Upper lobe of left lung (tissue), 6 donors: ENCODE data around the gene AFTPH. TPM values are rescaled to one million over a fixed set of nuclear protein-coding genes. Genes with fewer than 3 reads are reported as not detected.

Experiments
- ATAC-seq, 2 donors: fragments of 200-7000 bp; cut with Tn5 transposase; one replicate each; pipeline ENCODE4 v1.9.1; 2022; ENCODE audit warnings: mild to moderate bottlenecking in 2 of 2, moderate library complexity in 2 of 2; ENCODE audit not compliant: low FRiP score in 2 of 2
- DNase-seq, 2 donors: peaks; one replicate each; pipeline ENCODE4 v3.0.0-alpha.2; 2019 to 2020
- H3K27ac ChIP-seq, 4 donors: fragments of 200-600 bp; sonication (generic); one replicate each; pipeline ENCODE4 v1.5.1; 2016 to 2019
- H3K27me3 ChIP-seq, 4 donors: fragments of 200-600 bp; sonication (generic); one replicate each; pipeline ENCODE4 v1.5.1; 2017 to 2019
- H3K36me3 ChIP-seq, 4 donors: fragments of 200-600 bp; sonication (generic); one replicate each; pipeline ENCODE4 v1.5.1; 2016 to 2019
- H3K4me1 ChIP-seq, 4 donors: fragments of 200-600 bp; sonication (generic); one replicate each; pipeline ENCODE4 v1.5.1; 2018 to 2019
- H3K4me3 ChIP-seq, 4 donors: fragments of 200-600 bp; sonication (generic); one replicate each; pipeline ENCODE4 v1.5.1; 2017 to 2019; ENCODE audit warnings: mild to moderate bottlenecking in 2 of 4, moderate library complexity in 1 of 4
- H3K9me3 ChIP-seq, 4 donors: fragments of 200-600 bp; sonication (generic); one replicate each; pipeline ENCODE4 v1.5.1; 2018 to 2019
- EP300 ChIP-seq, 4 donors: sonication (generic); formaldehyde crosslinking; IDR thresholded peaks; one replicate each; pipeline ENCODE4 v1.5.1; 2017; ENCODE audit warnings: antibody characterized with exemption in 4 of 4, control low read depth in 2 of 4
- POLR2A ChIP-seq, 4 donors: fragments of 450-650 bp; IDR thresholded peaks; one replicate each; pipeline ENCODE4 v1.5.1; 2016 to 2017; ENCODE audit warnings: antibody characterized with exemption in 4 of 4, mild to moderate bottlenecking in 2 of 4
- POLR2AphosphoS5 ChIP-seq, 2 donors: sonication (generic); formaldehyde crosslinking; IDR thresholded peaks; one replicate each; pipeline ENCODE4 v1.5.1; 2017; ENCODE audit warnings: antibody characterized with exemption in 2 of 2
- WGBS, 2 donors: methylation state at CpG; one replicate each; pipeline ENCODE4 v1.1.5; 2017 to 2018; 5-methylcytosine and 5-hydroxymethylcytosine counted together
- total RNA-seq, 6 donors: library from RNA; depleted of rRNA in 4 of 6; stranded (reverse); fragments of >200 nt in 4 of 6; gene quantifications; one replicate each; pipeline versions ENCODE4 v1.1.0 to v1.2.1, GENCODE V29; 2016 to 2021
- TF ChIP-seq, protein P1 (sequence below), 6 experiments: fragments of 450-650 bp in 4 of 6; fragments of 200-600 bp in 2 of 6; sonication (generic) in 2 of 6; IDR thresholded peaks; one replicate each; pipeline ENCODE4 v1.5.1; 2016 to 2019; ENCODE audit warnings: antibody characterized with exemption in 6 of 6
- donor health status: DM: no; HTN: no; CAD: no; lungs with moderate emphysema.
- donor health status: DM: no; HTN: yes; CAD: no; lungs with severe emphysema.

The AFTPH gene
- total RNA-seq, 6 donors from 2014 or later = 21.5 to 72.9 (median 35.4) TPM

DNA sequence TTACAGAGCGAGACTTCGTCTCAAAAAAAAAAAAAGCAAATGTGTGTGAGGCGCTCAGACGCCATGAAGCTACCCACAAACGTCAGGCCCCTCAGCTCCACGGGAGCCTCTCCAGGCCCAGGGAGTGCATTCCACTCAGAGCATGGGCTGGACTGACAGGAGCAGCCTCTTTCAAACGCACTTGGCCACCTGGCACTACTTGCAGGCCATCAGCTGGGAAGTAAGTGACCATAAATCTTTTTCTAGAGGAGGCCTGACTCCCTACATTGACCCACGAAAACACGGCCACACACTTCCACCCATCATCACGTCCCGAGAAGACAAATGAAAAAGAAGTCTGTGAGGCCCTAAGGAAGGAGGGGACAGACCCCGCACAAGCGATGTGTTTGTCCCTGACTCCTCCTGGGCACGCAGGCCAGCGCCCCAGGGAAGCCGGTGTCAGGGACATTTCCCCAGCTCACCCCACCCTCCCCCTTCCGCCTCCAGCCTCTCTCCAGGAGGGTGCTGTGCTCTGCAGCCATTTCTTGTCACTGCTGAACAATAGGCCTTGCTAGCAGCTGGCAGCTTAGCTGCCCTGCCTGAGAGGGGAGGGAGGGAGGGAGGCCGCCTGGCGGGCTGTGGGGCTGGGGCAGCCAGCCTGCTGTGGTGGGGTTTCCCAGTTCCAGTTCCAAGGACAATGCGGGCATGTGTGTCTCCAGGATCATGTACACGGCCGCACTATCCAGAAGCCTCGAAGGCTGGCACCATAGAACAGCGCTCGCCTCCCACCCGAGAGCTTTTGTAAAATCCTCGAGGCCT lies 103.0 kb downstream of the AFTPH start:
- 66 to 67% methylated on average over 23 to 27 of the region's 27 CpGs for WGBS, 2 donors
- H3K27ac ChIP-seq = no peak overlapping the region
- H3K4me3 ChIP-seq = no peak overlapping the region
- no peak for ATAC-seq
- H3K36me3 ChIP-seq = peaks cover 0 to 7% (median 4%) of the 10 kb centered on the region in 4 donors
- DNase-seq = no peak
- no peaks in the 10 kb centered on the region for H3K9me3 ChIP-seq
- no peak for TF ChIP-seq POLR2A (IDR thresholded peaks at IDR 0.05)
- TF ChIP-seq, protein P1, sequence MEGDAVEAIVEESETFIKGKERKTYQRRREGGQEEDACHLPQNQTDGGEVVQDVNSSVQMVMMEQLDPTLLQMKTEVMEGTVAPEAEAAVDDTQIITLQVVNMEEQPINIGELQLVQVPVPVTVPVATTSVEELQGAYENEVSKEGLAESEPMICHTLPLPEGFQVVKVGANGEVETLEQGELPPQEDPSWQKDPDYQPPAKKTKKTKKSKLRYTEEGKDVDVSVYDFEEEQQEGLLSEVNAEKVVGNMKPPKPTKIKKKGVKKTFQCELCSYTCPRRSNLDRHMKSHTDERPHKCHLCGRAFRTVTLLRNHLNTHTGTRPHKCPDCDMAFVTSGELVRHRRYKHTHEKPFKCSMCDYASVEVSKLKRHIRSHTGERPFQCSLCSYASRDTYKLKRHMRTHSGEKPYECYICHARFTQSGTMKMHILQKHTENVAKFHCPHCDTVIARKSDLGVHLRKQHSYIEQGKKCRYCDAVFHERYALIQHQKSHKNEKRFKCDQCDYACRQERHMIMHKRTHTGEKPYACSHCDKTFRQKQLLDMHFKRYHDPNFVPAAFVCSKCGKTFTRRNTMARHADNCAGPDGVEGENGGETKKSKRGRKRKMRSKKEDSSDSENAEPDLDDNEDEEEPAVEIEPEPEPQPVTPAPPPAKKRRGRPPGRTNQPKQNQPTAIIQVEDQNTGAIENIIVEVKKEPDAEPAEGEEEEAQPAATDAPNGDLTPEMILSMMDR (IDR thresholded peaks at IDR 0.05) = no peak
- TF ChIP-seq EP300 (IDR thresholded peaks at IDR 0.05) = no peak
- TF ChIP-seq POLR2AphosphoS5 (IDR thresholded peaks at IDR 0.05) = no peak
- no peaks in the 10 kb centered on the region for H3K4me1 ChIP-seq
- H3K27me3 ChIP-seq = no peaks in the 10 kb centered on the region

GRCh38 chr2:64627860-64628841 lies 104.0 kb downstream of the AFTPH start:
- TF ChIP-seq POLR2A (IDR thresholded peaks at IDR 0.05) (no peak), EP300 (IDR thresholded peaks at IDR 0.05) (no peak), POLR2AphosphoS5 (IDR thresholded peaks at IDR 0.05) (no peak)
- TF ChIP-seq, protein P1 (IDR thresholded peaks at IDR 0.05) = no peak
- no peak overlapping the region for H3K4me3 ChIP-seq
- 84 to 89% methylated on average over 13 to 14 of the region's 14 CpGs for WGBS, 2 donors
- H3K27me3 ChIP-seq = no peaks in the 10 kb centered on the region
- no peak overlapping the region for H3K27ac ChIP-seq
- no peak for DNase-seq
- H3K36me3 ChIP-seq = peaks cover 0 to 7% (median 4%) of the 10 kb centered on the region in 4 donors
- ATAC-seq = no peak
- H3K4me1 ChIP-seq = no peaks in the 10 kb centered on the region
- no peaks in the 10 kb centered on the region for H3K9me3 ChIP-seq

- WGBS, 2 donors = 78 to 87% methylated on average over 7 to 10 of the region's 10 CpGs
- DNase-seq = no peak
- ATAC-seq = no peak
- H3K9me3 ChIP-seq = no peaks in the 10 kb centered on the region
- H3K27me3 ChIP-seq = no peaks in the 10 kb centered on the region
- H3K36me3 ChIP-seq = peaks cover 0 to 16% (median 6%) of the 10 kb centered on the region in 4 donors
- H3K27ac ChIP-seq = no peak overlapping the region
- no peak overlapping the region for H3K4me3 ChIP-seq
- H3K4me1 ChIP-seq = peaks cover 0 to 4% (median 2%) of the 10 kb centered on the region in 4 donors
- TF ChIP-seq POLR2AphosphoS5 (IDR thresholded peaks at IDR 0.05) (no peak), EP300 (IDR thresholded peaks at IDR 0.05) (no peak), POLR2A (IDR thresholded peaks at IDR 0.05) (no peak)
Observed at GRCh38 chr2:64629329-64629781, 105.2 kb downstream of the AFTPH start.

GRCh38 chr2:64629875-64630274 lies 105.7 kb downstream of the AFTPH start:
- whole genome bisulfite sequencing, 2 donors = 95 to 96% methylated on average over 7 of the region's 7 CpGs
- Histone ChIP-seq H3K9me3 (no peaks in the 10 kb centered on the region), H3K4me1 (peaks cover 0 to 9% (median 4%) of the 10 kb centered on the region in 4 donors), H3K27me3 (no peaks in the 10 kb centered on the region), H3K4me3 (no peak overlapping the region), H3K36me3 (peaks cover 0 to 19% (median 8%) of the 10 kb centered on the region in 4 donors), H3K27ac (no peak overlapping the region)
- ATAC-seq (no peak), DNase-seq (no peak)
- TF ChIP-seq POLR2A (IDR thresholded peaks at IDR 0.05) = no peak
- TF ChIP-seq, protein P1 (IDR thresholded peaks at IDR 0.05) = no peak
- TF ChIP-seq POLR2AphosphoS5 (IDR thresholded peaks at IDR 0.05) = no peak
- no peak for TF ChIP-seq EP300 (IDR thresholded peaks at IDR 0.05)

GRCh38 chr2:64630752-64631151 lies 106.6 kb downstream of the AFTPH start:
- no peak for DNase-seq
- no peak for ATAC-seq
- H3K27ac ChIP-seq = no peak overlapping the region
- peaks cover 0 to 25% (median 12%) of the 10 kb centered on the region in 4 donors for H3K36me3 ChIP-seq
- WGBS, 2 donors = 92 to 96% methylated on average over 10 of the region's 10 CpGs
- no peaks in the 10 kb centered on the region for H3K27me3 ChIP-seq
- H3K4me1 ChIP-seq = peaks cover 0 to 15% (median 6%) of the 10 kb centered on the region in 4 donors
- H3K9me3 ChIP-seq = no peaks in the 10 kb centered on the region
- no peak overlapping the region for H3K4me3 ChIP-seq
- no peak for TF ChIP-seq POLR2AphosphoS5 (IDR thresholded peaks at IDR 0.05)
- TF ChIP-seq POLR2A (IDR thresholded peaks at IDR 0.05) = no peak
- TF ChIP-seq, protein P1 (IDR thresholded peaks at IDR 0.05) = no peak
- TF ChIP-seq EP300 (IDR thresholded peaks at IDR 0.05) = no peak
